Astrocyte of the spinal cord (primary cell): ENCODE data around the gene SFT2D1.

Experiments
- DNase-seq: peaks from one replicate; pipeline ENCODE4 v3.0.0; 2011; ENCODE audit warnings: low read depth, low spot score
- H3K4me3 ChIP-seq: 2 replicates; pipeline ENCODE4 v1.5.1; 2011; ENCODE audit warnings: low read depth, mild to moderate bottlenecking, low read length, moderate library complexity
- CTCF ChIP-seq: IDR thresholded peaks from 2 replicates; pipeline ENCODE4 v1.5.1; 2012; ENCODE audit warnings: low read depth, mild to moderate bottlenecking, low read length, inconsistent platforms
- in situ Hi-C: cut with HindIII; loops from 2 replicates; pipeline ENCODE4 v1.10.0; 2017; ENCODE audit warnings: low sequenced_read_pairs

SFT2D1 gene

GRCh38 chr6:166279393-166279679 lies 63.0 kb downstream of the SFT2D1 start:
- no peak overlapping the region for H3K4me3 ChIP-seq
- no peak for TF ChIP-seq CTCF
- DNase-seq, result no peak
- in situ Hi-C loops, result no loop called here

DNA sequence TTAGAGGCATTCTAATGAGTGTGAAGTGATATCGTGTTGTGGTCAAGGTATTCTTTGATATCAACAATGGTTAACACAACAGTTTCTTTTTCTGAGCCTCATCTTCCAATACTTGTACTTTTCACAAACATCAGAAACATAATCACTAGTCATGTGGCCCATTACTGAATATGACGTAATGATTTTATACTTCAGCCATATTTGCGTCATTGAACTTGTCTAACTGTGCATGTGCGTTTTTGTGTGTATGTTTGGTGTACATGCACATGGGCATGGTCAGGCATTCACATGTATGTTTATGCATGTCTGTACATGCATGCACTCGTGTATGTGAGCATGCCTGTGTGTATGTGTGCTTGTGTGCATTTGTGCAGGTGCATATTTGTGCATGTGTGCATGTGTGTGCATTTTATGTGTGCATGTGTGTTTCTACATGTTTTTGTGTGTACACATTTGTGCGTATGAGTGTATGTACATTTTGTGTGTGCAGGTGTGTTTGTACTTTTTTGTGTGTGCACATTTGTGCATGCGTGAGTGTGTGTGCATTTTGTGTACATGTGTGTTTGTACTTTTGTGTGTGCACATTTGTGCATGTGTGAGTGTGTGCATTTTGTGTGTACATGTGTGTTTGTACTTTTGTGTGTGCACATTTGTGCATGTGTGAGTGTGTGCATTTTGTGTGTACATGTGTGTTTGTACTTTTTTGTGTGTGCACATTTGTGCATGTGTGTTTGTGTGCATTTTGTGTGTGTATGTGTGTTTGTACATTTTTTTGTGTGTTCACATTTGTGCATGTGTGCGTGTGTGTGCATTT lies 63.6 kb downstream of the SFT2D1 start:
- no peak overlapping the region for H3K4me3 ChIP-seq
- in situ Hi-C loops, result no loop called here
- TF ChIP-seq CTCF, result no peak
- no peak for DNase-seq

DNA sequence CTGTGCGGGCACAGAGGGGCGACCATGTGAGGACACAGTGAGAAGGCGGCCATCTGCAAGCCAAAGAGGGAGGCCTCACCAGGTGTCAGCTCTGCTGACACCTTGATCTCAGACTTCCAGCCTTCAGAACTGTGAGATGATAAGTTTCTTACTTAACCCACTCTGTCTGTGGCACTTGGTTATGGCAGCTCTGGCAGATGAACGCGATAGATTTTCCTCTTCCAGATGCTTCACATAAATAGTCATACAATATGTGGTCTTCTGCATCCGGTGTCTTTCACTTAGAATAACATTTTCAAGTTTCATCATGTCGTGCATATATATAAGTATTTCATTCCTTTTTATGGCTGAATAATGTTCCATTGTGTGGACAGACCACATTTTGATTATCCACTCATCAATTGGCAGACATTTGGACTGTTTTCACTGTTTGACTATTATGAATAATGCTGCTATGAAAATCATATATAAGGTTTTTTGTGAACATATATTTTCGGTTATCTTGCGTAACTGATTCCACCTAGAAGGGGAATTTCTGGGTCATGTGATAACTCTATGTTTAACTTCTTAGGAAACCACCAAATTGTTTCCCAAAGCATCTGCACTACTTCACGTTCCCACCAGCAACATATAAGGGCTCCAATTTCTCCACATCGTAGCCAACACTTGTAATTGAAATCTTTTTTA lies 64.3 kb downstream of the SFT2D1 start:
- in situ Hi-C loops, result no loop called here
- no peak for TF ChIP-seq CTCF
- H3K4me3 ChIP-seq, result no peak overlapping the region
- no peak for DNase-seq

GRCh38 chr6:166277018-166277417 lies 65.3 kb downstream of the SFT2D1 start:
- in situ Hi-C loops, result no loop called here
- no peak for TF ChIP-seq CTCF
- H3K4me3 ChIP-seq, result no peak overlapping the region
- DNase-seq, result peak; percentile 55

- H3K4me3 ChIP-seq, result no peak overlapping the region
- DNase-seq, result peak; percentile 55
- peak; percentile 98 for TF ChIP-seq CTCF
- in situ Hi-C loops, result no loop called here
Measured at GRCh38 chr6:166275714-166276166, 66.6 kb downstream of the SFT2D1 start.

- in situ Hi-C loops, result no loop called here
- TF ChIP-seq CTCF, result no peak
- DNase-seq, result no peak
- H3K4me3 ChIP-seq, result no peak overlapping the region
Measured at GRCh38 chr6:166274739-166275370, 67.5 kb downstream of the SFT2D1 start.
